Lung microvascular endothelial cell (primary cell): ENCODE results near the gene CAPN3. TPM values are rescaled to one million over a fixed set of nuclear protein-coding genes. Genes with fewer than 3 reads are reported as not detected.
"Not testable (repeated sequence)": the region's sequence is repeated elsewhere in the genome, so short reads cannot be mapped to it uniquely, and the experiment has no call there.

Experiments used
- DNase-seq, 2 donors: peaks; one replicate each; pipeline versions ENCODE4 v3.0.0 to v3.0.0-alpha.2; 2010; ENCODE audit warnings: low read depth in 2 of 2
- total RNA-seq: library from RNA; depleted of rRNA; stranded (reverse); fragments of >200 nt; gene quantifications from 2 replicates; pipeline ENCODE4 v1.2.1, GENCODE V29; 2014

CAPN3 gene
- total RNA-seq = 0.22 and 0.60 TPM in 2 replicates

- no peak for DNase-seq
Observed at GRCh38 chr15:42359249-42359648, at the start of gene CAPN3. TSS of gene CAPN3 (plus strand) at chr15:42359501. CDS start at chr15:42359806, 305 bp downstream.

DNA sequence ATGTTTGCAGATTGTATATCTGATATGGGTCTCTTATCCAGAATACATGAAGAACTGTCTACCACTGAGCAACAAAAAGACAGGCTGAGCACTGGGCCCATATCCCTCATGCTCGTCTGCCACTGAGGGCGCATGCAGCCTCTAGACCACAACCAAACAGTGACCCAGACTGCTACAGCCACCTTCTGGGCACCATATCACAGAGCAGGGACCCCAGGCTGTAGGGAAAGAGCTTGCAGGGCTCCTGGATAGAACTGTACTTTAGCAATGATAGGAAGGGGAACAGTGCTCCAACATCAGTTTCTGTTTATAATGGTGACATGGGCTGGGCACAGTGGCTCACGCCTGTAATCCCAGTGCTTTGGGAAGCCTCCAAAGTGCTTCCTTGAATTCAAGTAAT lies 45.8 kb upstream of the CAPN3 start:
- DNase-seq = no peak

DNA sequence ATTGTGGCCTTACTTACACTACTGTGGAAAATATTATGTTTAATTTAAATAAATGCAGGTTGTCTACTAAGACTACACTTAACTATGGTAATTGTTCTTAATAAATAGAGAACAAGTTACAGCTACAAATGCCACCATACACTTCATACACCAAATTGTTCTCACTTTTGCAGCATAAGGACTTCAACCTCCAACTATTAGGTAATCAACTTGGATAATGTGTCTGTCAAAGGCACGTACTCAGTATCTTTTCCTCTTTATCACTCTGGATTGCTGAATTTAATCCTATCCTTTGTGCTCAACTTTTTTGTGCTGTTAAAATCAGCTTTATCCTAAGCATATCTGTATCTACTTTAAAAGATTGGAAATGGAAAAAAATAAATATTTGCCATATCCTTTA lies 44.5 kb upstream of the CAPN3 start:
- DNase-seq = no peak

DNA sequence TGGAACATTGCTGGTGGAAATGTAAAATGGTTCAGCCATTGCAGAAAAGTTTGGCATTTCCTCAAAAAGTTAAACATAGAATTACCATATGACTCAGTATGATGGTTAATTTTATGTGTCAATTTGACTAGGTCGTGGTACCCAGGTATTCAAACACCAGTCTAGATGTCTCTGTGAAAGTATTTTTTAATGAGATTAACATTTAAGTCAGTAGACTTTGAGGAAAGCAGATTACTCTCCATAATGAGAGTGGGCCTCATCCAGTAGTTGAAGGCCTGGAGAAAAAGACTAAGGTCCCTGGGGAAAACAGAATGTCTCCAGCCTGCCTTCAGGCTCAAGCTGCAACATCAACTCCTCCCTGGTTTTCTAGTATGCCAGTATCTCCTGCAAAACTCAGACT lies 43.8 kb upstream of the CAPN3 start:
- DNase-seq = no peak

GRCh38 chr15:42316282-42316805 lies 43.0 kb upstream of the CAPN3 start:
- not testable (repeated sequence) for DNase-seq

DNA sequence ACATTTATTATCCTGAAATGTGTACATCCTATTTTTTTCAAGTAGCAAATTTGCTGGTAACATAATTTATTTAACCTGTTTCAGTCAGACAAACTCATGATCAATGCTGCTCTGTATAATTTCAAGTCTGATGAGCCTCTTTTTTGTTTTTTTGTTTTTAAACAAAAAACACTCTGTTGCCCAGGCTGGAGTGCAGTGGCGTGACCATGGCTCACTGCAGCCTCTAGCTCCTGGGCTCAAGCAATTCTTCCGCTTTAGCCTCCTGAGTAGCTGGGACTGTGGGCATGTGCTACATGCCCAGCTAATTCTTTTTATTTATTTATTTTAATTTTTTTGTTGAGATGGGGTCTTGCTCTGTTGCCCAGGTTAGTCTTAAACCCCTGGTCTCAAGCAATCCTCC lies 40.1 kb upstream of the CAPN3 start:
- DNase-seq = no peak

GRCh38 chr15:42324308-42324707 lies 35.0 kb upstream of the CAPN3 start:
- peak in 1 of 2 donors; percentile 79 for DNase-seq

DNA sequence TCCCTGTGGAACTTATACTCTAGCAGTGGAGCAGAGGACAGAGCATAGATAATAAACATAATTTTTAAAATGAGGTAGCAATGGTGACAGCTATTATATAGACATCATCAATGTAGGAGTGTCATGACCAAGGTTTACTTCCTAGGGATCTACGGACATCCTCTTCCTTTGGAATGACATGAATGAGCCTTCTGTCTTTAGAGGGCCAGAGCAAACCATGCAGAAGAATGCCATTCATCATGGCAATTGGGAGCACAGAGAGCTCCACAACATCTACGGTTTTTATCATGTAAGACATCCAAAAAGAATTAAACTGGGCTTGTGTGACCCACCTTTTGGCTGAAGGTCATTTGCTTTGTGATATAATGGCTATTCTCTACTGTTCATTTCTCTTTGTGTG lies 30.1 kb upstream of the CAPN3 start:
- DNase-seq = no peak

DNA sequence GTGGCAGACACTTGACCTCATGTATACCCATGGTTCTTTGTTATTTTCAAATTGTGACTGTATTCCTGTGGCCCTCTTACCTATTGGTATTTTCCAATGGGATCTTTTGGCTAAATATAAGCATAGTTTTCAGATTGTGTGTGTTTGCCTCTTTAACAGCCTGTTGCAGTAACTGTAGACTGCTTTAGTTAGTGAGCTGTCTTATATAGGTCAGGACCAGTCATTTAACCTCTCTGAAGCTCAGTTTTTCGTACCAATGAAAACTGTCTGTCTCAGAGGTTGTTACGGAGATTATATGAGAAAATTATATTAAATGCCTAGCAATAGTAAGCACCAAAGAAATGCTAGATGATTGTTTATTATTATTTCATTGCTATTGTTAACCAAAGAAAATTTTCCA lies 29.3 kb upstream of the CAPN3 start:
- DNase-seq = no peak

DNA sequence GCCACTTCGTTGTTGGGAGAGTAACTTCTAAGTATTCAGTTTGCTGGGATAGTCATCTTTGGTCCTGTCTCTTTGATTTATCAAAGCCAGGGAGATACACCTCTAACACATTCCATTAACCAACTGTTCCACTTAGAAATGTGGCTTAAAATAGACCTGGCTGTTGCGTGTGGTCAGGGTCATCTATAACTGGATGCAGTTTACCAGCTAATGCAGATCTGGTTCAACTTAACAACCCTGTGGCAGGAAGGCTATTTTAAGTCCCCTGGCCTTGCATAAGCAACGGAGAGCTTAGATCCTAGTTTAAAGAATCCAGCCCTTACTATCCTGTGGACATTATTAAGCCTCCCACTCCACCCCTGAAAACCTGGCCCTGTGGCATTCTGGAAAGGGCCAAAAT lies 28.1 kb upstream of the CAPN3 start:
- DNase-seq = no peak

- peak in 1 of 2 donors; percentile 66 for DNase-seq
Observed at GRCh38 chr15:42332331-42332730, 27.0 kb upstream of the CAPN3 start.

GRCh38 chr15:42335074-42335473 lies 24.2 kb upstream of the CAPN3 start:
- no peak for DNase-seq

GRCh38 chr15:42336650-42337049 lies 22.7 kb upstream of the CAPN3 start:
- not testable (repeated sequence) for DNase-seq

DNA sequence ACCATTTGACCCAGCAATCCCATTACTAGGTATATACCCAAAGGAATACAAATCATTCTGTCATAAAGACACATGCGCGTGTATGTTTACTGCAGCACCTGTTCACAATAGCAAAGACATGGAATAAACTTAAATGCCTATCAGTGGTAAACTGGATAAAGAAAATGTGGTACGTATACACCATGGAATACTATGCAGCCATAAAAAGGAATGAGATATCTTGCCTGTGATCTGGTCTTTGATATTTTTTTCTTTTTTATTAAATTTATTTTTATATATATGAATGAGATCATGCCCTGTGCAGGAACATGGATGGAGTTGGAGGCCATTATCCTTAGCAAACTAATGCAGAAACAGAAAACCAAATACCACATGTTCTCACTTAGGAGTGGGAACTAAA lies 22.2 kb upstream of the CAPN3 start:
- DNase-seq = not testable (repeated sequence)

GRCh38 chr15:42338500-42338899 lies 20.8 kb upstream of the CAPN3 start:
- DNase-seq = no peak

DNA sequence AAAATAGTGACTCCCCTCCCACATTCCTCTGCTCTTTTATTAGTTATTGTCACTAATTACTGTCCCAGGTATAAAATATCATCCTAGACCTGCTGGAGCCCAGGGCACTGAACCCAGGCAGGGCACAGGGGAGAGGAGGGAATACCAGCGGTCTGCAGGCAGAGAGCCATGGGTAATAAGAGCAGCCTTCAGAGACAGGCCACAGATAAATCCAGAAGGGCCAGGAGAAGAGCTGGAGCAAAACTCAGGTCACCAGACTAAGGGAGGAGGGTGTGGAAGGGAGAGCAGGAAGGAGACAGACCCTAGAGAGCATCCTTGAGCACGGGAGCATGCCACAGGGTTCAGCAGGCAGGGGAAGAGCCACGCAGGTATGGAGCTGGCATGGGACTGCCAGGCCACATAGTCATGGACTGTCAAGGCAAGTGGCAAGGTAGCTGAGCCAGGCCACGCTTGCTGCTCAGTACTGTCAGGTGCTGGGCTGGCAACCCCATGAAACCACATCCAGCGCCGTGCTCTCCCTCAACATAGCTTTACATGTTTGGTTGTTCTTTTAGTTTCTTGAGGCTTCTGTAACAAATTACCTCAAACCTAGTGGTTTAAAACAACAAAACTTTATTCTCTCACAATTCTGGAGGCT lies 15.6 kb upstream of the CAPN3 start:
- no peak for DNase-seq

- peak; percentile 47 to 76 for DNase-seq
Observed at GRCh38 chr15:42344763-42345162, 14.5 kb upstream of the CAPN3 start.

GRCh38 chr15:42345504-42345903 lies 13.8 kb upstream of the CAPN3 start:
- no peak for DNase-seq

GRCh38 chr15:42348083-42348482 lies 11.2 kb upstream of the CAPN3 start:
- DNase-seq = peak in 1 of 2 donors; percentile 28

DNA sequence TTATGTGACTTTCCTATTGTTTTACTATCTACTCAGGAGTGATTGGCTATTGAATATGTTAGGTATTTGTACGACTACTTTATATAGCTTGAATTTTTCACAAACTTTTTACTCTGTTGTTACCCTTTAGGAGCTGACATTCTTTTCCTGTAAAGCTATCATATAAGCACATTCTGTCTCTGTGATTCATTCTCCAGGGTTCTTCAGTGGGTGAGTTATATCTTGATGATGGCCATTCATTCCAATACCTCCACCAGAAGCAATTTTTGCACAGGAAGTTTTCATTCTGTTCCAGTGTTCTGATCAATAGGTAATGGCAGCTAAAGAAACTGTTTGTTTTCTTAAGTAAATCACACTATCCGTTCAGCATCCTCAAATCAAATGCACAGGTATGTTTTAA lies 10.1 kb upstream of the CAPN3 start:
- no peak for DNase-seq

- no peak for DNase-seq
Observed at GRCh38 chr15:42352401-42352800, 6.9 kb upstream of the CAPN3 start.

- DNase-seq = no peak
Observed at GRCh38 chr15:42353061-42353460, 6.2 kb upstream of the CAPN3 start.

DNA sequence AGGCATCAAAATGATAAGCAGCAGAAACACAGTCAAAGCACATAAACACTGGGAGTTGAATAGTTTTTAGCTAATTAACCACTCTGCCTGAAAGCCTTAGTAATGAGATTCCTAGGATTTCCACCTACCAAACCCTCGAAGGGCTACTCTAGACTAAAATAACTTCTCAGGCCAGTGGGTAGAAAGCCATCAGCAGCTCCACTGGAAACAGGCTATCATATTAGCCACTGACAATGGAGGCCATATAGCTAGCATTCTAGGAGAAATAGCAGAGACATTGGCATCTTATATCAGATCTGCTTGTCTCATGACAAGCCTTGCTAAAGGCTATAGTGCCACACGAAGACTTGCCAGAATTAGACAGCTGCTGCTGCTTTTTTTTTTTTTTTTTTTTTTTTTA lies 4.5 kb upstream of the CAPN3 start:
- DNase-seq = no peak

DNA sequence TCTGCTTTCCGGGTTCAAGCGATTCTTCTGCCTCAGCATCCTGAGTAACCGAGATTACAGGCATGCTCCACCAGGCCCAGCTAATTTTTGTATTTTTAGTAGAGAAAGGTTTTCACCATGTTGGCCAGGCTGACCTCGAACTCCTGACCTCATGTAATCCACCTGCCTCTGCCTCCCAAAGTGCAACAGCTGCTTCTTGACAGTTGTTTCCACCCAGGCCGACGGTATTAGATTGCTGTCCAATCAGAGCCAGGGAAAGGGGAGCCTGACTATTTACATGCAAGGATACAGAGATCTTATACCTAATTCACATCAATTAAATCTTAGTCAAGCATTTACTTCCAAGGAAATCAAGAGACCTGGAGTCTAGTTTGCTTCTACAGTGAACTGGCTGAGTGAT lies 4.0 kb upstream of the CAPN3 start:
- DNase-seq = no peak
